ENCODE measurements around the gene SEMA4C.

DNA sequence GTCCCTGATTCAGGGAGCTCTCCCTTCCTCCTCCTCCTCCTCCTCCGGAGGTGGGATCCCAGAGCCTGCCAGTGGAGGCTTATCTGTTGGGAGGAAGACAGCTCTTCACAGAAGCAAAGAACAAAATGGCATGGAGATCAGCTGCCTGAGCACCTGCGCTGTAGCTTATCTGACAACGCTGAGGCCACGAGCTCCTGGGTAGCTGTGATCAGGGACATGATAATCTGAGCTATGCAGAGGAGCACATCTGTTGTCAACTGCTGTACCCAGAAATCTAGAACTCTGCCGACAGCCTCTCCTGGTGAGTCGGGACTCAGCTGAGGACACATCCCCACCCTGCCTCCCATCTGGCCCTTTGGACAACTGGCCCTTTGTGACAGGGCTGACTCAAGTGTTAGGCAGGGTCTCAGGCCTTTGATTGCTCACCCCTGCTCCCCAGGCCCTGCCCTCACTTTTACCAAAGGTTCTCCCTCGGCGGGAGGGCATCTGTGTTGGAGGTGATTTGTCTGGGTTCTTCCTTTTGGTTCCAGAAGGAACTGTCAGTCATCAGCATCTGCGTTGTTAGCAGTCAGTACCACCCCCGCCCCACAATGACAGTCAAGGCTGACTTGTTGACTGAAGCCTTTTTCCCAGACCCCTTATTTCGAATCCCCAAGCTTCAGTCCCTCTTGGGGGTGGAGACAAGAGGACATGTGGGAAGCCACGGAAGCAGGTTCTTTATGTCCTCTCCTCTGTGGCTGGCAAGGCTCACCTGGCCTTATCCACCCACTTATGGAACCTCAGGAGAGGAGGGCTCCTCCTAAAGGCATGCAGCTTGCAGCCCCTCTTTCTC is 59.7 kb downstream of the SEMA4C start:
- TF ChIP-seq, protein P1, sequence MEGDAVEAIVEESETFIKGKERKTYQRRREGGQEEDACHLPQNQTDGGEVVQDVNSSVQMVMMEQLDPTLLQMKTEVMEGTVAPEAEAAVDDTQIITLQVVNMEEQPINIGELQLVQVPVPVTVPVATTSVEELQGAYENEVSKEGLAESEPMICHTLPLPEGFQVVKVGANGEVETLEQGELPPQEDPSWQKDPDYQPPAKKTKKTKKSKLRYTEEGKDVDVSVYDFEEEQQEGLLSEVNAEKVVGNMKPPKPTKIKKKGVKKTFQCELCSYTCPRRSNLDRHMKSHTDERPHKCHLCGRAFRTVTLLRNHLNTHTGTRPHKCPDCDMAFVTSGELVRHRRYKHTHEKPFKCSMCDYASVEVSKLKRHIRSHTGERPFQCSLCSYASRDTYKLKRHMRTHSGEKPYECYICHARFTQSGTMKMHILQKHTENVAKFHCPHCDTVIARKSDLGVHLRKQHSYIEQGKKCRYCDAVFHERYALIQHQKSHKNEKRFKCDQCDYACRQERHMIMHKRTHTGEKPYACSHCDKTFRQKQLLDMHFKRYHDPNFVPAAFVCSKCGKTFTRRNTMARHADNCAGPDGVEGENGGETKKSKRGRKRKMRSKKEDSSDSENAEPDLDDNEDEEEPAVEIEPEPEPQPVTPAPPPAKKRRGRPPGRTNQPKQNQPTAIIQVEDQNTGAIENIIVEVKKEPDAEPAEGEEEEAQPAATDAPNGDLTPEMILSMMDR (conservative IDR thresholded peaks at IDR 0.05), result no peak
- TF ChIP-seq ZFX (IDR thresholded peaks at IDR 0.05), result no peak

All from C4-2B (cell line).